Transverse colon (tissue), 4 donors: Measurements from ENCODE around the gene EFCAB14. TPM values are rescaled to one million over a fixed set of nuclear protein-coding genes. Genes with fewer than 3 reads are reported as not detected.
"Not testable (repeated sequence)": the region's sequence is repeated elsewhere in the genome, so short reads cannot be mapped to it uniquely, and the experiment has no call there.

ENCODE experiments used
- DNase-seq: peaks from one replicate; pipeline ENCODE4 v3.0.0-alpha.2; 2019
- H3K27ac ChIP-seq, 4 donors: fragments of 200-600 bp; sonication (generic); 2 replicates each; pipeline ENCODE4 v1.5.1; 2016 to 2018; ENCODE audit warnings: inconsistent platforms in 4 of 4
- H3K27me3 ChIP-seq: fragments of 200-600 bp; sonication (generic); 2 replicates; pipeline ENCODE4 v1.5.1; 2017; ENCODE audit warnings: inconsistent platforms
- H3K36me3 ChIP-seq, 4 donors: fragments of 200-600 bp; sonication (generic); 2 replicates each; pipeline ENCODE4 v1.5.1; 2017 to 2019; ENCODE audit warnings: inconsistent platforms in 4 of 4
- H3K4me1 ChIP-seq, 4 donors: fragments of 200-600 bp; sonication (generic); 2 replicates each; pipeline ENCODE4 v1.5.1; 2017 to 2020; ENCODE audit warnings: inconsistent platforms in 4 of 4
- H3K4me3 ChIP-seq, 4 donors: fragments of 200-600 bp; sonication (generic); 1 replicate in 1 of 4; 2 replicates in 3 of 4; pipeline versions ENCODE4 v1.5.1 to v1.6.1; 2017 to 2019; ENCODE audit warnings: inconsistent platforms in 4 of 4
- H3K9me3 ChIP-seq, 2 donors: fragments of 200-600 bp; sonication (generic); 2 replicates each; pipeline ENCODE4 v1.5.1; 2017 to 2019; ENCODE audit warnings: inconsistent platforms in 2 of 2
- EP300 ChIP-seq: sonication (generic); formaldehyde crosslinking; IDR thresholded peaks from one replicate; pipeline ENCODE4 v1.6.1; 2017; ENCODE audit warnings: antibody characterized with exemption, low read depth
- POLR2A ChIP-seq: fragments of 450-650 bp; IDR thresholded peaks from one replicate; pipeline ENCODE4 v1.6.1; 2016; ENCODE audit warnings: antibody characterized with exemption, mild to moderate bottlenecking, moderate library complexity
- POLR2AphosphoS5 ChIP-seq, 3 donors: sonication (generic); formaldehyde crosslinking; IDR thresholded peaks; one replicate each; pipeline ENCODE4 v1.6.1; 2016; ENCODE audit warnings: antibody characterized with exemption in 3 of 3
- WGBS, 2 donors: methylation state at CpG; one replicate each; pipeline ENCODE4 v1.1.5; 2018; ENCODE audit warnings: low coverage in 1 of 2; 5-methylcytosine and 5-hydroxymethylcytosine counted together
- in situ Hi-C, 4 donors: fragments of 200-750 bp; cut with MboI; loops; one replicate each; pipeline versions ENCODE4 v1.15.0 to v1.15.1; 2017; ENCODE audit warnings: low sequenced_read_pairs in 3 of 4, low pct_ligation_motif_present in 1 of 4, low pct_unique_long_range_greater_than_20kb in 1 of 4
- intact Hi-C: fragments of 100-400 bp; cut with DNase I; formaldehyde crosslinking; loops from one replicate; pipeline ENCODE4 v1.15.1; 2023; ENCODE audit warnings: low total_unique reads
- total RNA-seq, 4 donors: library from RNA; depleted of rRNA; stranded (reverse); fragments of >200 nt; gene quantifications; one replicate each; pipeline ENCODE4 v1.1.0, GENCODE V29; 2016
- TF ChIP-seq, protein P1 (sequence below), 5 experiments: fragments of 200-600 bp in 3 of 5; fragments of 450-650 bp in 2 of 5; sonication (generic) in 3 of 5; IDR thresholded peaks; 1 replicate in 2 of 5; 2 replicates in 3 of 5; pipeline ENCODE4 v1.5.1; 2016 to 2017; ENCODE audit warnings: antibody characterized with exemption in 5 of 5, inconsistent platforms in 3 of 5, mild to moderate bottlenecking in 2 of 5, moderate library complexity in 1 of 5

Gene EFCAB14
- total RNA-seq, 4 donors from 2014 or later, result 48.2 to 119 (median 85.4) TPM

DNA sequence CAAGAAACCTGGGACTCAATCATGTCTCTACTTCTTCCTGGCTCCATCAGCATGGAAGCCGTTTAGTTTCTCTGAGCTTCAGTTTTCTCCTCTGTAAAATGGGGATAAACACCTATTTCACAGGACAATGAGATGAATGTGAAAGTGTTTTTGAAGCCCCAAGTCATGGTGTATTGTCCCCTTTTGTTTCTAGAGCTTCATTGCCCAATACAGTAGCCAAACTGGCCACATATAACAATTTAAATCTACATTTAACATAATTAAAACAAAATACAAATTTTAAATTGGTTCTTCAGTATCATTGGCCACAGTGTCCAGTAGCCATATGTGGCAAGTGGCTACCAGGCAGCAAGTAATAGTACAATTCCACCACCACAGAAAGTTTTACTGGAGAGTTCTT lies 2.3 kb upstream of the EFCAB14 start:
- DNase-seq, result no peak
- 87 to 100% methylated on average over 1 of the region's 1 CpG for WGBS, 2 donors
- H3K4me1 ChIP-seq, result peaks cover 18 to 33% (median 23%) of the 10 kb centered on the region in 4 donors
- TF ChIP-seq, protein P1, sequence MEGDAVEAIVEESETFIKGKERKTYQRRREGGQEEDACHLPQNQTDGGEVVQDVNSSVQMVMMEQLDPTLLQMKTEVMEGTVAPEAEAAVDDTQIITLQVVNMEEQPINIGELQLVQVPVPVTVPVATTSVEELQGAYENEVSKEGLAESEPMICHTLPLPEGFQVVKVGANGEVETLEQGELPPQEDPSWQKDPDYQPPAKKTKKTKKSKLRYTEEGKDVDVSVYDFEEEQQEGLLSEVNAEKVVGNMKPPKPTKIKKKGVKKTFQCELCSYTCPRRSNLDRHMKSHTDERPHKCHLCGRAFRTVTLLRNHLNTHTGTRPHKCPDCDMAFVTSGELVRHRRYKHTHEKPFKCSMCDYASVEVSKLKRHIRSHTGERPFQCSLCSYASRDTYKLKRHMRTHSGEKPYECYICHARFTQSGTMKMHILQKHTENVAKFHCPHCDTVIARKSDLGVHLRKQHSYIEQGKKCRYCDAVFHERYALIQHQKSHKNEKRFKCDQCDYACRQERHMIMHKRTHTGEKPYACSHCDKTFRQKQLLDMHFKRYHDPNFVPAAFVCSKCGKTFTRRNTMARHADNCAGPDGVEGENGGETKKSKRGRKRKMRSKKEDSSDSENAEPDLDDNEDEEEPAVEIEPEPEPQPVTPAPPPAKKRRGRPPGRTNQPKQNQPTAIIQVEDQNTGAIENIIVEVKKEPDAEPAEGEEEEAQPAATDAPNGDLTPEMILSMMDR (IDR thresholded peaks at IDR 0.05), result no peak
- TF ChIP-seq POLR2A (no peak), POLR2AphosphoS5 (IDR thresholded peaks at IDR 0.05) (no peak), EP300 (no peak)
- H3K4me3 ChIP-seq, result no peak overlapping the region
- H3K9me3 ChIP-seq, result no peaks in the 10 kb centered on the region
- intact Hi-C loops, result no loop called here
- in situ Hi-C loops, result loop anchor here in 3 of 4 donors (10.0 kb wide), 3 partner anchors 96 to 186 kb away; partner anchors contain the start of gene MOB3C (in 1 of the 3)
- H3K27me3 ChIP-seq, result no peaks in the 10 kb centered on the region
- H3K36me3 ChIP-seq, result peaks cover 0 to 2% (median 0%) of the 10 kb centered on the region in 4 donors
- no peak overlapping the region for H3K27ac ChIP-seq

DNA sequence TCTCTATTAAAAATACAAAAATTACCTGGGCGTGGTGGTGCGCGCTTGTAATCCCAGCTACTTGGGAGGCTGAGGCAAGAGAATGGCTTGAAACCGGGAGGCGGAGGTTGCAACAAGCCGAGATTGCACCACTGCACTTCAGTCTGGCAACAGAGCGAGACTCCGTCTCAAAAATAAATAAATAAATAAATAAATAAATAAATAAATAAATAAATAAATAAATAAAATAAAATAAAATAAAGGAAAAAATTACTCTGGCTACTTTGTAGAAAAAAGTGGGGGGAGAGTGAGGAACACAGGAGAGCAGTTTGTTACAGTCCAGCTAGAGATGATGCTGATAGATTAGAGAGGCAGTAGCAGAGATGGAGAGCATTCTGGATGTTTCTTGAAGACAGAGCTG lies 1.4 kb upstream of the EFCAB14 start:
- H3K36me3 ChIP-seq, H3K27me3 ChIP-seq, intact Hi-C loops, DNase-seq, H3K4me3 ChIP-seq, H3K9me3 ChIP-seq: not testable (repeated sequence)
- peaks cover 18 to 35% (median 23%) of the 10 kb centered on the region in 4 donors for H3K4me1 ChIP-seq
- peak overlapping the region; percentile 87 to 92 (median 89) for H3K27ac ChIP-seq
- in situ Hi-C loops, result loop anchor here in 3 of 4 donors (10.0 kb wide), 3 partner anchors 96 to 186 kb away; partner anchors contain the start of gene MOB3C (in 1 of the 3)
- WGBS, 2 donors, result 95 to 100% methylated on average over 4 to 8 of the region's 8 CpGs

DNA sequence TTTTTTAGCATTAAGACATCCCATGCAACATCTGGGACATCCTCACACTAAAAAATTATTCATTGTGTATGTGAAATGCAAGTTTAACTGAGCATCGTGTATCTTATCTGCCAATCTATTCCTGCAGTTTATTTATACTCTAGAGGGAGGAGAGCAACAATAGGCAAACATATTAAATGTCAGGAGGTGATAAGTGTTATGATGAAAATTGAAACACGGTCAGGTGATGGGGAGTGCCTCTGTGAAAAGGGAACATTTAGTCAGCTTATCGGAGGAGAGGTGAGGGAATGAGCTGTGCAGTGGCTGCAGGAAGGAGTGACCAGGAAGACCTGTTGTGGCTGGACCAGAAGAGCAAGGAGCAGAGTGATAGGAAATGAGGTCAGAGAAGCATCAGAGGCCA lies 775 bp upstream of the EFCAB14 start:
- H3K27me3 ChIP-seq, result no peaks in the 10 kb centered on the region
- H3K36me3 ChIP-seq, result peaks cover 0 to 9% (median 3%) of the 10 kb centered on the region in 4 donors
- H3K4me3 ChIP-seq, result peak overlapping the region in 3 of 4 donors; percentile 78 to 96 (median 88)
- WGBS, 2 donors, result 11 to 20% methylated on average over 3 of the region's 3 CpGs
- in situ Hi-C loops (loop anchor here (10.0 kb wide), 3 partner anchors 95 to 185 kb away; partner anchors contain the start of gene MOB3C (in 2 of the 4)), intact Hi-C loops (loop anchor here (5.0 kb wide), 1 partner anchor 112 kb away; no protein-coding TSS in a partner anchor)
- H3K9me3 ChIP-seq, result no peaks in the 10 kb centered on the region
- DNase-seq, result peak; percentile 59
- peak overlapping the region; percentile 87 to 92 (median 89) for H3K27ac ChIP-seq
- TF ChIP-seq, protein P1 (IDR thresholded peaks at IDR 0.05), result no peak
- peak in 2 of 3 donors; percentile 37 to 53 for TF ChIP-seq POLR2AphosphoS5 (IDR thresholded peaks at IDR 0.05)
- H3K4me1 ChIP-seq, result peaks cover 18 to 37% (median 23%) of the 10 kb centered on the region in 4 donors

DNA sequence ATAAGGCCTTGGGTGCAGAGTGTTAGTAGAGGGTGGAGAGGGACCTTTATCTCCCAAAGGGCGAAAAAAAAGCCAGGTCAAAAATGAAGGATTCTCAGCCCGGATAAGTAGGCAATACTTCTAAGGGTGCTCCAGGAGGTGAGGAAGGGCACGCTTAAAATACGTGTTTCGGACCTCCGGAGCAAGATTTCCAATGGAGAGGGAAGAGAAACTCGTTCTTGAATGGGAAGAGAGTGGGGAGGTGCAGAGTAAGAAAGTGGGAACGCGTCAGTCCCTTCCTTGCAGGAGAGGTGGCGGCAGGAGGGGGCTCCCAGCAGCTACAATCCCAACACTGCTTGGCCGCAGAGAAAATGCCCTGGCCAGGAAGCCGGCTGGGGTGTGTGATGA lies 581 bp downstream of the EFCAB14 start:
- Histone ChIP-seq H3K4me1 (peaks cover 18 to 37% (median 23%) of the 10 kb centered on the region in 4 donors), H3K27me3 (no peaks in the 10 kb centered on the region), H3K9me3 (no peaks in the 10 kb centered on the region), H3K36me3 (peaks cover 0 to 15% (median 8%) of the 10 kb centered on the region in 4 donors), H3K27ac (peak overlapping the region; percentile 87 to 92 (median 89)), H3K4me3 (peak overlapping the region; percentile 78 to 98 (median 92))
- intact Hi-C loops, result loop anchor here (5.0 kb wide), 1 partner anchor 111 kb away; no protein-coding TSS in a partner anchor
- no peak for TF ChIP-seq POLR2A
- TF ChIP-seq, protein P1 (IDR thresholded peaks at IDR 0.05), result no peak
- no peak for TF ChIP-seq EP300
- in situ Hi-C loops, result loop anchor here in 1 of 4 donors (10.0 kb wide), 1 partner anchor 104 kb away; the partner anchor contains the start of gene MOB3C
- DNase-seq, result no peak
- 2% methylated on average over 12 of the region's 12 CpGs; no CpG with 5 or more reads in 1 of the 2 donors for WGBS, 2 donors
